Activated gamma-delta T cell treated with anti-CD3 and anti-CD28 coated beads, Interleukin-2, amount 50 U/mL, for 16 hours (primary cell): ENCODE measurements around the gene NPAS4.
"Not testable (repeated sequence)": the region's sequence is repeated elsewhere in the genome, so short reads cannot be mapped to it uniquely, and the experiment has no call there.

ENCODE experiments used
- DNase-seq: peaks from one replicate; pipeline ENCODE4 v3.0.0-alpha.2; 2020; ENCODE audit warnings: low read depth

NPAS4 gene

DNA sequence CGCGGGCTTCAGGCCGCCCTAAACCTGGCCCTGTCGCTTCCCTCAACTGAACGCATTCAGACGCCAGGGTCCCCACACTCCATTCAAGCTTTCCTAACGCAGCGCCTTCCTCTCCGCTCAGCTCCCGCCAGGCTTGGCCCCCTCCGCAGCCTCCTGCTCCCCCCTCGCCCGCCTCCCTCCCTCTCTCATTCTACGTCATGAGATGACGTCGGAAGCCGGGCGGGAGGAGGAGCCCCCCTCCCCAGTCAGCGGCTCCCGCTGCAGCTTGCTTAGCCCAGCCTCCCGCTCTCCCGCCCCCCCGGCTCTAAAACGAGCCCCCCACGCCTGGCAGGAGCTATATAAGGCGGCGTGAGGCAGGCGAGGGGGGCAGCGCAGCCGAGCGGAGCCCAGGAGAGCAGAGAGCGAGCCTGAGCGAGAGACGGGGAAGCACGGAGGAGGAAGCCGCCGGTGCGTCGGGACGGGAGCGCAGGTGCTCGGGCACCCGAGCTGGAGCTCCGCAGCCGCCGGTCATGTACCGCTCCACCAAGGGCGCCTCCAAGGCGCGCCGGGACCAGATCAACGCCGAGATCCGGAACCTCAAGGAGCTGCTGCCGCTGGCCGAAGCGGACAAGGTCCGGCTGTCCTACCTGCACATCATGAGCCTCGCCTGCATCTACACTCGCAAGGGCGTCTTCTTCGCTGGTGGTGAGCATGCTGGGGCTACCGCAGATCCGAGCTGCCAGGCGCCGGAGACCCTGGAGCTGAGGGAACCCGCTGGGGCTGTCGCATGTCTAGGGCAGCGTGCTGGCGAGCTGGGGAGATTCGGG lies at the start of gene NPAS4:
TSS of gene NPAS4 (plus strand) at position 365 of the 806 bp plus-strand sequence. CDS start at position 510, 145 bp downstream.
- no peak for DNase-seq

DNA sequence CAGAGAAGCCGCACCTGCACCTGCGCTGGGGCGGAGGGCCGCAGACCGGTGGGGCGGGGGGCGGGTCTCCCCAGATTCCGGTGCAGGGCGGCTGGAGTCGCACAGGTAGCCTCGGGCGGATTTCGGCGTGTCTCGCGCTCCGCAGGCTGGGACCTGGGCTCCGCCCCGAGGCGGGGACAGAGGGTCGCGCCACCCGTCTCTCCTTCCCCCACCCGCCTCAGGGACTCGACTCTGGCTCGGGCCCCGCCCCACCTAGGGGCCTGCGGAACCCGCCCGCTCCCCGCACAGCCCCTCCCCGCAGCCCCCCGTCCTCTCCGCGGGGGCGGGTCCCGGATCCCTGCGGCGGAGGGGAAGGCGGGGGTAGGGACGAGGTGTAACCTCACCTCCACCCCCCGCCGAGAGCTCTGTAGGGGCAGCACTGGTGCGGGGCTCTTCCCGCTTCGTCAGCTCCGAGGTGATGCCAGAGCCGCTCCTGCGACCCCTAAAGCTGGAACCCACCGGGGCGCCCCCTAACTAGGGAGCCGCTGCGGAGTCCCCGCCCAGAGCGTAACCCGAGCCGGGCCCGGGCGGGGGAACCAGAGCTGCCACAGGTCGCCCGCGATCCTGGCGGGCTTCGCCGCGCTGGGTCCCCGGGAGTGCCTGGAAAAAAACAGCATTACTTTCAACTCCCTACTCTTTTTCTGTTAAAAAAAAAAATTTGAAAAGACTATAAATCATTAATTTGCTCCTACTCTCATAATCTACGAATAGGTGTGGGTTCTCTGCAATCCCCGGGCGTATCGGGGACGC lies 49.0 kb upstream of the NPAS4 start, which contains the start of gene SLC29A2:
TSS of gene SLC29A2 (minus strand) at position 134 of the 789 bp plus-strand sequence. CDS start 169 bp downstream, outside the sequence.
- peak; percentile 68 for DNase-seq

DNA sequence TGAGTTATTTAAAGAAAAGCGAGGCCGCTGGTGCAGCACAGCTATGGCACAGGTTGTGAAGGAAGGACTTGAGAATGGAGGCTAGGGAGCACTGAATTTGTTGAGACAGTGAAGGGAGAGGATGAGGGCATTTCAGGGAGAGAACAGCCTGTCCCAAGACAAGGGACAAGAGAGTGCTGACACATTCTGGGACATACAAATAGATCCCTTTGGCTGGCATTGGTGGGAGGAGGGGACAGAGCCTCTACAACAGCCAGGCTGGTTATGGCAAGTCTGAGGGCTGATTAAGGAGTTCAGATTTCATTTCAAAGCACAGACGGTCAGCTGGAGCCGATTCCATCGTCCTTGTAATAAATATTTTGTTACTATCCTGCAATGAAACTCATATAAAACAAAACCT lies 47.6 kb upstream of the NPAS4 start:
- no peak for DNase-seq

DNA sequence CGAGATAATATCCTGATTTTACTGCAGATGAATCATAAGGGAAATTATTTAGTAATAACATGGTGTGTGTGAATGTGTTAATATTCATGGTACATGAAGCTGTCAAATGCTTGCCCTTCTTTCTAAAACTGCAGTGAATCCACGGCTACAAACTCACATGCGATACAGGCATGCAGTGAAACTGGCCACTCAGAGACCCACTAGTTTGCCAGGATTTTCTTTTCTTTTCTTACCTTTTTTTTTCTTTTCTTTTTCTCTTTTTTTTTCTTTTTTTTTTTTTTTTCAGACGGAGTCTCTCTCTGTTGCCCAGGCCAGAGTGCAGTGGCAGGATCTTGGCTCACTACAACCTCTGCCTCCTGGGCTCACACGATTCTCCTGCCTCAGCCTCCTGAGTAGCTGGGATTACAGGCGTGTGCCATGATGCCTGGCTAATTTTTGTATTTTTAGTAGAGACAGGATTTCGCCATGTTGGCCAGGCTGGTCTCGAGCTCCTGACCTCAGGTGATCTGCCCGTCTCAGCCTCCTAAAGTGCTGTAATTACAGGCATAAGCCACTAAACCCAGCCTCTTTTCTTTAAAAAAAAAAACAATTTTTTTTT lies 47.0 kb upstream of the NPAS4 start:
- DNase-seq, result not testable (repeated sequence)

DNA sequence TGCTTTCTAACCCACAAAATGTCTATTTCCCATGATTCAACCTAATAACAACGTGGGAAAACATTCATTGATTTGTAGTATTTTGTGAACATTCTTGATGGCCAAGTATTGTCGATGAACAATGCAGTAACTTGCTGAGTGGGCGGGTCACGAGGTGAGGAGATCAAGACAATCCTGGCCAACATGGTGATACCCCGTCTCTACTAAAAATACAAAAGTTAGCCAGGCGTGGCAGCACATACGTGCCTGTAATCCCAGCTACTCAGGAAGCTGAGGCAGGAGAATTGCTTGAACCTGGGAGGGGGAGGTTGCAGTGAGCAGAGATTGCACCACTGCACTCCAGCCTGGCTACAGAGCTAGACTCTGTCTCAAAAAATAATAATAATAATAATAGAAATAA lies 40.6 kb upstream of the NPAS4 start:
- not testable (repeated sequence) for DNase-seq

DNA sequence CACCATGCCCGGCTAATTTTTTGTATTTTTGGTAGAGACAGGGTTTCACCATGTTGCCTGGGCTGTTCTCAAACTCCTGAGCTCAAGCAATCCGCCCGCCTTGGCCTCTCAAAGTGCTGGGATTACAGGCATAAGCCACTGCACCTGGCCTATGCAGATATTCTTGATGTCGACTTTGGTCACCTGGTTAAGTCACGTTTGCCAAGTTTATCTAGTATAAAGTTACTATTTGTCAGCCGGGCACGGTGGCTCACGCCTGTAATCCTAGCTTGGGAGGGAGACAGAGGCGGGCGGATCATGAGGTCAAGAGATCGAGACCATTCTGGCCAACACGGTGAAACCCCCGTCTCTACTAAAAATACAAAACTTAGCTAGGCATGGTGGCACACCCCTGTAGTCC lies 36.5 kb upstream of the NPAS4 start:
- not testable (repeated sequence) for DNase-seq

DNA sequence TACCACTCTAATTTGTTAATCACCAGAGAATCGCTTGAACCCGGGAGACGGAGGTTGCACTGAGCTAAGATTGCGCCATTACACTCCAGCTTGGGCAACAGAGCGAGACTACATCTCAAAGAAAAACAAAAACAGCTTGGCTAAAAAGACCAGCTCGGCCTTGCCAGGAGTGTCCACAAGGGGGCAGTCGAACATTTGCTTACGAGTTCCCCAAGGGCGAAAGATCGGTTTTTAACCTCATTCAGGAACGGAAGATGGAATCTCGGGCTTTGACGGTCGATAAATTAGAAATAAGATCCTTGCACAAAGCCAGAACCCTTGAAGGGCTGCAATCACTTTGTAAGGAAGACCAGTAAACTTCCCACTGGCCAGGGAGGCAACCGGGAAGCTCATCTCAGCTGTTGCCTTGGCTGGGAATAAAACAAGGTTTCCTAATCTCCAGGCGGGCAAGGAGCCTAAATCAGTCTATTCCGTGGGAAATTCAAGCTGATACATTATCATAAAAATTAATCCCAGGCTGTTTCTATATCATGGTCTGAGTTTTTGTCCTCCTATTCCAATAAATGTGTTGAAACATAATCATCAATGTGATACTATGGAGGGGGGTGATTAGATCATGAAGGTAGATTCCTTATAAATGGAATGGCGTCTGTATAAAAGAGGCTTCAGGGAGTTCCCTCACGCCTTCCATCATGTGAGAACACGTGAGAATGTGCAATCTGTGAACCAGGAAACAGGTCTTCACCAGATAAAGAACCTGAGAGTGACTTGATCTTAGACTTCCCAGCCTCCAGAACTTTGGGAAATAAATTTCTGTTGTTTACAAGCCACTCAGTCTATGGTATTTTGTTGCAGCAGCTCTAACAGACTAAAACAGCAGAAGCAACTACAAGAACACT lies 34.4 kb upstream of the NPAS4 start:
- peak; percentile 76 for DNase-seq

DNA sequence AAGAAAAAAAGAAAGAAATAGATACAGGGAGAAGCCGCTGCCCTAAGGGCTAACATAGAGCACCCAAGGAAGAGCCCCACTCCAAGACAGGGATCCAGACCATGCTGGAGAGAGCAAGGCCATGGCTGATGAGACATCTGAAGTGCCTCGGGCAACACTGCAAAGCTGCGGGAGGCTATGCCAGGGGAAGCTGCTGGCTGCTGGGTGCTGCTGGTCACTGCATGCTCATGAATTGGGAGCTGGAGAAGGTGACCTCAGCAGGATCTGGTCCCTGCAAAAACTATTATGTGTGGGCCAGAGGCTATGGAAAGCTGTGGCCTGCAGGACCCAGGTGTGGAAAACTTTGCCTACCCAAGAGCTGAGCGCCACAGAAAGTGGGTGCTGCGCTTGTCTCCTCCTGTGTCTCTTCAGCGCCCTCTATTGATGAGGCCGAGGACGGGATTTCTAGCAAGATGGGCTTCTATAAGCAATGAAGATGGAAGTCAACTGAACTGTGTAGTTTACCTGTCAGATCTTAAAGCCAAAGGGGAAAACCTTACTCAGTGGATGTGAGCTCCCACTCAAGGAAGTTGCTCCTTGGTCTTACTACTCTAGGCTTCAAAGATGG lies 32.0 kb upstream of the NPAS4 start:
- peak; percentile 41 for DNase-seq

DNA sequence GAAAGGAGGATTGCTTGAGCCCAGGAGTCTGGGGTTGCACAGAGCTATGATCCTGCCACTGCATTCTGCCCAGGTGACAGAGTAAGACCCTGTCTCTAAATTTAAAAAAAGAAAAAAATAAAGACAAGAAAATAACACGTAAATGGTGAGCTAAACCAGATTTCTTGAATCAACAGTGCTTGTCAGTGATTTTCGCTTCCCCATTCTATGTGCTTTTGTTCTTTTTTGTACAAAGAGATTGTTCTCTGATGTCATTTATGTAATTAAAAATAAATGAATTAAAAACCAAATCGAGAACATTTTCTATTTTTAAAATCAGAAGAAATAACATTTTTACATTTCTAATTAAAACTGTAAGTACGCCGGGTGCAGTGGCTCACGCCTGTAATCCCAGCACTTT lies 29.5 kb upstream of the NPAS4 start:
- no peak for DNase-seq

DNA sequence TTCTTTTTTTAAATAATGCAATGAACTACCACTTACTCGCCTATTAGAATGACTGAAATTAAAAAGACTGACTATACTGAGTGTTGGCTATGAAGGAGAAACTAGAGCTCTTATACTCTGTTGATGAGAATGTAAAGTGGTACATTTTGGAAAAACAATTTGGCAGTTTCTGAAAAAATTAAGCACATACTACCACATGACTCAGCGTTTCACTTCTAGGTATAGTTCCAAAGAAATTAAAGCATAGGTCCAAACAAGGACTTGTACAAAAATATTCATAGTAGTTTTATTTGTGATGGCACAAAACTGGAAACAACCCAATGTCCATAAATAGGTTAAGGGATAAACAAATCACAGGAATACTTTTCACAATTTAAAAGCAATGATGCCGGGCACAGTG lies 26.9 kb upstream of the NPAS4 start:
- DNase-seq, result no peak

DNA sequence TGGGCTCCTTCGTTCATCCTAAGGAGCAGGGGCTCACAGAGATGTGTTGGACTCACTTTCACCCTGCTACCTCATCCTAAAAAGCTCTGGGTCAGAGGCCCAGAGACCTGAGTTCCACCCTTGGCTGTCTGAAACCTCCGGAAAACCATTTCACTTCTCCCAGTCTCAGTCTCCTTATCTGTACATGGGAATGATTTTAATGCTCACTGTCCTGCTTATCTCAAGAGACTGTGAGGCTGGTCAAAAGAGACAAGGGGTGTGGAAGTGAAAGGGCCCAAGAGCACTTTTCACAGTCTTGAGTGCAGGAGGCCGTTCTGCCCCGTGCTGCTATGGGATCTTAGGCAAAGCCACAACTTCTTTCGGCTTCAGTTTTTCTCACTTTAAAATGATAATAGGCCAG lies 13.2 kb upstream of the NPAS4 start:
- no peak for DNase-seq

DNA sequence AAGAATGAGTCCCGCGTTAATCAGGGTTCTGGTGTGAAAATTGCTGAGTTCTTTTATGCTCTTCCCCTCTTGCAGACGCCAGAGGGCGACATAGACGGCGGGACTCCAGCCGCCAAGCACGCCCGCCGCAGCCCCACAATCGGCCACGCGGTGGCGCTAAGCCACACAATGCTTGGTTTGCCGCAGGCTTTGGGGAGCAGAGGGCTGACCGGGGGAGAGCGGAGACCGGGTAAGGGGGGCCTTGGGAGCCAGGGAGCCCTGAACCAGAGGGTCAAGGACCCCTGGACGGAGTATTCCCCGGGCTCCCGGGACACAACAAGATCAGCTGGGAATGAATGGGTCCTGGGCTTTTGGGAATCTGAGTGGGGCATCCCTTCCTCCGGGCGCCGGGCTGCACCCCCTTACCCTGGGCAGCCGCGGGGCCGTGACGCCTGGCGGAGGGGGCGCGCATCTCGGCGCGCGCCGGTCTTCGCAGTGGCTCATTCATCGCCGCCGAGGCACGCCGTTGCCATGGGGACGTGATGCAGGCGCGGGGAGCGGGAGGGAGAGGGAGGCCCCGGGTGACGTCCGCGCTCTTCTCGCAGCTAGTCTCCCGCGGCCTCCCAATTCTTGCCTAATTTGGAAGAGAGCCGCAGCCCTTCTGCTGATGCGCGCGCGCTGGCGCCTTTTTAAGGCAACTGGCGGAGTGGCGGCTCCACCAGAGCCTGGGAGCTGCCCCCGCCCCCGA lies 12.2 kb upstream of the NPAS4 start:
- peak; percentile 92 for DNase-seq

DNA sequence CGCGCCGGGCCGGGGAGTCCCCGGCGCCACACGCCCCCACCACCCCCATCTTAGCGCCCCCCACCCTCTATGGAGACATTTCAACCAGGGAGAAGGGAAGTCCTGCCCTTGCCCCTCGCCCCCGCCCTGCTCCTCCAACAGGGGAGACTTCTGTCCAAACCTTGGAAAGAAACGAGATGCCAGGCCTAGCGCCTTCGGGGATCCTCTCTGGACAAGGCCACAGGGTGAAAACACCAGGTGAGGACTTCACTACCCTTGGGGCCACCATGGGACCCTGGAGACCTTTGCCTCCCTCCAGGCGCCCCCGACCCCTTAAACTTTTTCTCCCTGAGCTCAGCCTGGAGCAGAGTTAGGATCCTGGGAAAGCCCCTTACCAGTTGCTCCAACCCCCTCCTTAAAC lies 11.6 kb upstream of the NPAS4 start:
- DNase-seq, result no peak

DNA sequence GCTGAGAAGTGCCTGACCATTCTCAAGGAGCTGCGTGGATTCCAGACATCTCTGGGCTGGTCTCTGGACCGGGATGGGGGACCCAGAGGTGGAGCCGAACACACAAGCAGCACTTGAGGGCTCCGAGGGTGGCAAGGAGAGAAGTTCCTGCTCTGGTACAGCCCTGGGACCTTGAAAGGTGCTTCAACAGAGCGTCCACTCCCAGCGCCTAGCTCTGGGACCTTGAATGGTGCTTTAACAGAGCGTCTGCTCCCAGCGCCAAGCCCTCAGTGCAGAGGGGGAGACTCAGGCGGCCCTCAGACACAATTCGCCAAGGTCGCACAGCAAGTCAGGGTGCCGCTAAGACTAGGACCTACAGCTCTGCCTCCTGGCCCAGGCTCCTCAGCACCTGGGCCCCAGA lies 10.6 kb upstream of the NPAS4 start:
- no peak for DNase-seq

DNA sequence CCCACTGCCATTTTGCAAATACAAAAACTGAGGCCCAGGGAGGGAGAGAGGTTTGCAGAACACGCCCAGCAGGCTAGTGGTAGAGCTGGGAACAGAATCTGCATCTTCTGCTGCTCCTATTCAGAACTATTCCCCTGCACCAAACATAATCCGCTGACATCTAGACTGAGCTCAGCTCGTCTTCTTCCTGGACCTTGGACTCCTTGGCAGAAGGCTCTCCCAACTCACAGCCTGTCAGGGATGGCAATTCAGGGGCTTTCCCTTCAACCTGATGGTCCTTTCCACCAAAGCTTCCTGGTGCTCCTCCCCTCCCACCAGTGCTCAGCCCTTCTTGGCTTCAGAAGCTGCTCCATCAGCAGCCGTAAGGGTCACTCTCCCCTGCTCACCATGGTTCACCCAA lies 9.5 kb upstream of the NPAS4 start:
- no peak for DNase-seq

DNA sequence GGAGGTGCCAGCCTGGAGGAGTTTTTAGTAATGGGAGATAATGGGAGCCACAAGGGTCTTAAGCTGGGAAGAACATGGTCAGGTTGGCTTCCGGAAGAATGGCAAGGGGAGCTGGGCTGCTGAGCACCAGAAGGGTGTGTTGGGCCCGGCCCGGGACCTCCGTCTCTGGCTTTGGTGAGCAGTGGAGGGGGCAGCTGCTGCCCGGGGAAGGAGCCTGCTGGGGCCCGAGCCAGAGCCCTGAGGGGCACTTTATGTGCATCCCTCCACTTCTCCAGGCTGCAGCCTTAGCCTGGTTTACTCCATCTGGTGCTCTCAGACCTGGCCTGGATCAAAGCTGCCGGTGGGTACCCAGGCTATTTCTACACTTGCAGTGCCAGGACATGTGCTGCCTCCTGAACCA lies 8.7 kb upstream of the NPAS4 start:
- no peak for DNase-seq

DNA sequence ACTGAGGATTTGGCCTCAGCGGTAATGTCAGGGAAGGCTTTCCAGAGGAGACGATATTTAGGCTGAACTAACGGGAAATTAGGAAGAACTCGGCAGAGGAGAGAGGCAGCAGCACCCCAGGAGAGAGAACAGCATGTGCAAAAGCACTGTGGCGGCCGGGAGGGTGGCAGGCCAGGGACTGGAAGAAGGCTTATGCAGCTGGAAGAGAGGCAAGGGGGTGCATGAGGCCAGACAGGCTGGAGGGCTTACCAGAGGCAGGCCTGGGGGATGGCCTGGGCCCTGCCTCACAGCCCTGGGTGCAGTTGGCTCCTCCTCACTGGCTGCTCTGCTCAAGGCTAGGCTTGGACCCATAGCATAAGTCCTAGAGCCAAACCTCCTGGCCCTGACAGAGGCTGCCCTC lies 7.7 kb upstream of the NPAS4 start:
- DNase-seq, result no peak

DNA sequence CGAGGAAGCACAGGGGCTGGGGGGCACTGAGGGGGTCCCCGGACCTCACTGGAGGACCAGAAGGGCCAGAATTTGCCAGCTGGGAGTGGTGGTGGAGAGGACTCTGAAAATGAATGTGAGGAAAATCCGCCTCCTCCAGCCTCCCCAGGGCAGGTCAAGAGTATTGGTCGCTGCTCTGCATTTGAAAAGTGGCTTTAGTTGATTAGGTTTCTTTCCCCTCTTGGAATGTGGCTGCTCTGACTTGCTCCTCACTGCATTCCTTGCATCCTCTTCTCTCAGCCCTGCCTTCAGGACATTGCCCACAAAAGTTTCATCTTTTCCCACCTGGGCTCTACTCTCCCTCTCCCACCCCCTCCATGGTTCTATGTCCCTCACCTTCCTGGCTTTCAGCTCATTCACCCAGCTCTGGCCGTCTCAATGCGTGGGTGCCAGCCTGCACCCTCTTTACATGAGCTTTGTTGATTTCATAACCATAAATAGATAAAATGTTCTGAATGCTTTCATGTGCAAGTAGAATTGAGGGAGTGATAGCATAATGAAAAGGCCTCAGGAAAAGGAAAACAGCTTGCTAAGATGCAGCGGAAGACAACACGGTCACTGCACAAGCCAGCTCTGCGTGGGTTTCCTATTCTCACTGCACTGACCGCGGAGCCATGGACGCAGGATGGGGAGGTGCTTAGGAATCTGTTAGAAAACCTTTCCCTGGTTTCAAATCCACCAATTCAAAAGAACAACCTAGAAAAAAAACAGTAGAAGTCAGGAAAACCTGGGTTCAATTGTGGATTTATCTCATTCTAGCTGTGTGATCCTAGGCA lies 6.5 kb upstream of the NPAS4 start:
- no peak for DNase-seq

DNA sequence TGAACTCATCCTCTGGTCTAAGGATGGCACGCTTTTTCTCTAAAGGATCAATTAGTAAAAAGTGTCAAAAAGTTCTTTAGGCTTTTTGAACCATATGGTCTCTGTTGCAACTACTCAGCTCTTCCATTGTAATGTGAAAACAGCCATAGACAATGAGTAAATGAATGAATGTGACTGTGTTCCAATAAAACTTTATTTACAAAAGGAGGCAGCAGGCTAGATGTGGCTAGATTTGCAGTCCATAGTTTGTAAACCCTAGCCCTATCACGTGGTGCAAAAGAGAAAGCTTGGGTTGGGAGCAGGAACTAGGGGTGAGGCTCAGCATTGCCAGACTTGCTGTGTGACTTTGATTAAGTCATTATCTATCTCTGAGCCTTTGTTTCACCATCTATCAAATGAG lies 5.4 kb upstream of the NPAS4 start:
- DNase-seq, result no peak

DNA sequence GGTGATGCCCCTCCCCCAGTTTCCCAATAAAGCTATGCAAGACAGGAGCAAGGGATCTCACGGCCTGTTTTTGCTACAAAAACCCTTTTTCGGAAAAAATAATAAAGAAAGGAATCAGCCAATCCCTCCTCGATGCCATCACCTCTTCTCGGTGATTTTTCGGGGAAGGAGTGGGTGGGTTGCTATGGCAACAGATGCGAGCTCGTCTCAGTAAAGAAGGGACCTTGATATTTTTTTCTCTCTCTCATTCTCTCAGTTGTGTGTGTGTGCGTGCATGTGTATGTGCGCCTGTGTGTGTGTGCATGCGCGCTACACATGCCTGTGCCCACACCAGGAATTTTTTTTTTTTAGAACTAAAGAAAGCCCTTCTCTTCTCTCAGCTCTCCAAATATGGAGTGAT lies 3.8 kb upstream of the NPAS4 start:
- DNase-seq, result no peak
